ENCODE measurements around the gene CD27.
"Not testable (repeated sequence)": the region's sequence is repeated elsewhere in the genome, so short reads cannot be mapped to it uniquely, and the experiment has no call there.

CD27 gene

DNA sequence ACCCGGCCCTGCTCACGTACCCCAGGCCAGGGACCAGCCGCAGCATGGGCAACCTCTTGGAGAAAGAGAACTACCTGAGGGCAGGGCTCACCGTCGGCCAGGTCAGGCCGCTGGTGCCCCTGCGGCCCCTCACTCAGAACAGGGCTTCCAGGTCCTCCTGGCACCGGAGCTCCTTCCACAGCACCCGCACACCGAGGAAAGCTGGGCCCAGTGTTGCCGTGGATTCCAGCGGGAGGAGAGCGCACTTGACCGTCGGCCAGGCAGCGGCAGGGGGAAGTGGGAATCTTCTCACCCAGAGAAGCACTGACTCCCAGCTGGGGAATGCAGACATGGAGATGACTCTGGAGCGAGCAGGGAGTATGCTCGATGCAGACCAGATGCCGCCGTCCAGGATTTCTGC, 33.7 kb downstream of the CD27 start:
- TF ChIP-seq ZFX (IDR thresholded peaks at IDR 0.05; ENCODE audit: borderline replicate concordance), result no peak
- TF ChIP-seq, protein P1, sequence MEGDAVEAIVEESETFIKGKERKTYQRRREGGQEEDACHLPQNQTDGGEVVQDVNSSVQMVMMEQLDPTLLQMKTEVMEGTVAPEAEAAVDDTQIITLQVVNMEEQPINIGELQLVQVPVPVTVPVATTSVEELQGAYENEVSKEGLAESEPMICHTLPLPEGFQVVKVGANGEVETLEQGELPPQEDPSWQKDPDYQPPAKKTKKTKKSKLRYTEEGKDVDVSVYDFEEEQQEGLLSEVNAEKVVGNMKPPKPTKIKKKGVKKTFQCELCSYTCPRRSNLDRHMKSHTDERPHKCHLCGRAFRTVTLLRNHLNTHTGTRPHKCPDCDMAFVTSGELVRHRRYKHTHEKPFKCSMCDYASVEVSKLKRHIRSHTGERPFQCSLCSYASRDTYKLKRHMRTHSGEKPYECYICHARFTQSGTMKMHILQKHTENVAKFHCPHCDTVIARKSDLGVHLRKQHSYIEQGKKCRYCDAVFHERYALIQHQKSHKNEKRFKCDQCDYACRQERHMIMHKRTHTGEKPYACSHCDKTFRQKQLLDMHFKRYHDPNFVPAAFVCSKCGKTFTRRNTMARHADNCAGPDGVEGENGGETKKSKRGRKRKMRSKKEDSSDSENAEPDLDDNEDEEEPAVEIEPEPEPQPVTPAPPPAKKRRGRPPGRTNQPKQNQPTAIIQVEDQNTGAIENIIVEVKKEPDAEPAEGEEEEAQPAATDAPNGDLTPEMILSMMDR (IDR thresholded peaks at IDR 0.05), result no peak
- H3K27ac ChIP-seq, result no peak overlapping the region

DNA sequence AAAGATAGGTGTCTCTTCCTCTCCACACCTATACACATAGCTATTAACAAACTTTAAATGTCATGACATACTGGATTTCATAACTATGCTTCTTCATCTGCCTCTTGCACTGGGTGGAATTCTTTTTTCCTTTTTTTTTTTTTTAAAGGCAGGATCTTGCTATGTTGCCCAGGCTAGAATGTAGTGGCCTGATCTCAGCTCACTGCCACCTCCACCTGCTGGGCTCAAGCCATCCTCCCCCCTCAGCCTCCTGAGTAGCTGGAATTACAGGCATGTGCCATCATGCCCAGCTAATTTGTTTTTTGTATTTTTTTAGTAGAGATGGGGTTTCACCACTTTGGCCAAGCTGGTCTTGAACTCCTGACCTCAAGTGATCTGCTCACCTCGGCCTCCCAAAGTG, 43.5 kb downstream of the CD27 start:
- no peak for TF ChIP-seq ZFX (IDR thresholded peaks at IDR 0.05; ENCODE audit: borderline replicate concordance)
- TF ChIP-seq, protein P1 (IDR thresholded peaks at IDR 0.05), result no peak
- no peak overlapping the region for H3K27ac ChIP-seq

DNA sequence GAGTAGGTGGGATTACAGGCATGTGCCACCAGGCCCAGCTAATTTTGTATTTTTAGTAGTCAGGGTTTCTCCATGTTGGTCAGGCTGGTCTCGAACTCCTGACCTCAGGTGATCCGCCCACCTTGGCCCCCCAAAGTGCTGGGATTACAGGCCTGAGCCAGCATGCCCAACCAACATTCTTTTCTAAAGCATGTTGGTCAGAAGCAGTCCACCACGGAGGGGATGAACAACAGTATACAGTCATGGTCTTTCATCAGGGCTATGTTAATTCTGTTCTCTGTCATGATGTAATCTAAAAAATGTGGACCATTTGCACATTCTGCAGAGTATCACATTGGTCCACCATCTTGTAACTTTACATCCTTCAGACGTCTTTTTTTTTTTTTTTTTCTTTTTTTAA, 44.7 kb downstream of the CD27 start:
- no peak for TF ChIP-seq ZFX (IDR thresholded peaks at IDR 0.05; ENCODE audit: borderline replicate concordance)
- TF ChIP-seq, protein P1 (IDR thresholded peaks at IDR 0.05), result no peak
- H3K27ac ChIP-seq, result no peak overlapping the region

DNA sequence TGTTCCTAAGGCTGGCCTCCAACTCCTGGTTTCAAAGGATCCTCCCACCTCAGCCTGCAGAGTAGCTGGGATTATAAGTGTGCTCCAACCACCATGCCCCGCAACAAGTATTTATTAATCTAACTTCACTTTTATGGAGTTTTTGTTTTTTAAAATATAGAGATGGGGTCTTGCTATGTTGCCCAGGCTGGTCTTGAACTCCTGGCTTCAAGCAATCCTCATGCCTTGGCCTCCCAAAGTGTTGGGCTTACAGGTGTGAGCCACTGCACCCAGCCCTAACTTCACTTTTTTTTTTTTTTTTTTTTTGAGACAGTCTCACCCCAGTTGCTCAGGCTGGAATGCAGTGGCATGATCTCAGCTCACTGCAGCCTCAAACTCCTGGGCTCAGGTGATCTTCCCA, 45.9 kb downstream of the CD27 start:
- not testable (repeated sequence) for H3K27ac ChIP-seq

DNA sequence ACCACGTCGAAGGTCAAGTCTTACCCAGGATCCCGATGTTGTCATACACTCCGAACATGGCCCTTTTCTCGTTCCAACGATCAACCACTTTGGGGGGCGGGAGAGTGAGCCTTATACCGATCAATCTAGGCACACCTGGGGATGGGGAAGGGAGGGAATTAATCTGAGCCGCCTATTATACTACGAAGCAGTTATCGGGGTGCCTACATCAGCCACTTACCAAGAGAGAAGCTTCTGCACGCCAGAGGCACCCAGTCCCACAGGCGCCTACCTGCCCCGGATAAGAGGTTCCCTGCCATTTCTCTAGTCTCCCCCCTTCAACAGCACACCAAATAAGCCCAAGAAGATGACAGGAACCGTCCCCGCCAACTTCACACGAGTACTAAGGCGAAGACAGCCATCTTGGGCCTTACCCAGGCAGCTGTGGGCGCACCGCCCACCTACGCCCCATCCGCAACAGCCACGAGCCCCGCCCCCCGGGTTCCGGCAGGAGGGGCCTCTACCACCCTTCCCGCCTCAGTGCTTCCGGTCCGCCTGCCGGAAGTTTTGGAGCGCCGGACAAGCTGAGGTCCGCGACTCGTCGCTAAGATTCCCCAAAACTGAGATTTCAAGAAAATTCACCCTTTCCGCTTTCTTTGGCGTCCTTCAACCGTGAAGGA, 48.2 kb downstream of the CD27 start, which contains the start of gene MRPL51:
Gene MRPL51, minus strand, starts transcription at position 425 of the 659 bp plus-strand sequence. Its CDS starts 126 bp downstream, at position 299.
- H3K27ac ChIP-seq, result peak within 1 kb of the TSS; percentile 98
- TF ChIP-seq, protein P1 (IDR thresholded peaks at IDR 0.05), result no peak
- TF ChIP-seq ZFX (IDR thresholded peaks at IDR 0.05; ENCODE audit: borderline replicate concordance), result no peak

DNA sequence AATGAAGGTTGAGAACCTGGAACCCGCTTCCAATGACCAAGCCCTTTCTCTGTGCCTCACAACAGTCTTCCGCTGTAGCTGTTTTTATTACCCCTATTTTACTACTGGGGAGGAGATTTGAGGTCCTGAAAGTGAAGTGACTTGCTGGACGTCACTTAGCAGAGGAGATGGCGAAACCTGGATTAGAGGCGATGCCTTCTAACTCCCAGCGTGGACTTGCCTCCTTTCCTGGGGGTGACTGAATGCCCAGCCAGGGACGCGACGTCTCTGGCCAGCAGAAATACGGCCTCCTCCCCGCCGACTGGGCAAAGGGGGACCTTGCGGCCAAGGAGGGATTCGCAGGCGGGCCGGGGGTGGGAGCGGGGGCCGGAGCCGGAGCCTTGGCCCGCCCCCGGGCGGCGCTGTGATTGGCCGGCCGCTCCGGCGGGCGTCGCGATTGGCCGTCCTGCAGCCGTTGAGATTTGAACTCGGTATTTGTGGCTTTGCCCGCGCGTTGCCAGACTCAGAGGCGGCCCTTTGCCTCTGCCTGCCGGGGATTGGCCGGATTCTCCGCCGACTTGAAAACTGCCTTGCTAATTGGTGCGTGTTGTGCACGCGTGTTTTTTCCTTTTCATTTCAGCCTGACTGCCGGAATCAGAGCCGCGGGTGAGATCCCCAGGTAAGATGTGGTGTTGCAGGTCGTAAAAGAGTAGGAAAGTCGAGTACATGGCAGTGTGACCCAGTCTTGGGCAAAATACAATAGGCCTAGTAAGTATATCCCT, 48.9 kb downstream of the CD27 start, which contains the start of gene NCAPD2:
Gene NCAPD2, plus strand, starts transcription at position 606 of the 761 bp plus-strand sequence. CDS start 997 bp downstream, outside the sequence.
- peak within 1 kb of the TSS; percentile 98 for H3K27ac ChIP-seq

DNA sequence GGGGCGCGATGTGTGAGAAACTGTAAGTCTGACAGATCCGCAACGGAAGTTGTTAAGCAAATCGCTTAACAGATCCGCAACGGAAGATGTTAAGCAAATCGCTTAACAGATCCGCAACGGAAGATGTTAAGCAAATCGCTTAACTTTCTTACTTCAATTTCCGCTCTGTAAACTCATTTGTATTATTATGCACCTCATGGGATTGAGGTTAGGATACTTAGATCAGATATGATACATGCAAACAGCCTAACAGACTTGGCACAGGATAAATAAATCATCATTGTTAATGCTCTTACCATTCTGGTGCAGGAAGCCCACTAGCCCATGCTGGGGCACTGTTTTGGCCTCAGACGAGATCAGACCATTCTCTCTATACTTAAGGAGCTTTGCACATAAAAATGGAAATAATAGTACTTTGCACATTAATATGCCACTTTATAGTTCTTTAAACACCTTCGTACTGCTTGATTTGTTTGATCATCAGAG, 49.5 kb downstream of the CD27 start:
- TF ChIP-seq, protein P1 (IDR thresholded peaks at IDR 0.05), result peak; percentile 12; the same call in 1 of the 2 replicates
- no peak for TF ChIP-seq ZFX (IDR thresholded peaks at IDR 0.05; ENCODE audit: borderline replicate concordance)

More for the DNA sequence above, 48.9 kb downstream of the CD27 start, which contains the start of gene NCAPD2:
- TF ChIP-seq, protein P1 (IDR thresholded peaks at IDR 0.05), result peak; percentile 34
- no peak for TF ChIP-seq ZFX (IDR thresholded peaks at IDR 0.05; ENCODE audit: borderline replicate concordance)

More for the DNA sequence above, 49.5 kb downstream of the CD27 start:
- peak overlapping the region; percentile 98 for H3K27ac ChIP-seq

Measured in 22Rv1 (cell line).